HEK293T (cell line): ENCODE measurements around the gene SLN.

Source experiments
- ARNT ChIP-seq: fragments of 450-650 bp; IDR thresholded peaks from 2 replicates; pipeline ENCODE4 v1.6.1; 2017; ENCODE audit warnings: mild to moderate bottlenecking
- BHLHE40 ChIP-seq: fragments of 450-650 bp; IDR thresholded peaks from 2 replicates; pipeline ENCODE4 v1.6.1; 2016; ENCODE audit warnings: mild to moderate bottlenecking, moderate library complexity, borderline replicate concordance
- CTBP1 ChIP-seq: fragments of 450-650 bp; IDR thresholded peaks from 2 replicates; pipeline ENCODE4 v1.6.1; 2016; ENCODE audit warnings: borderline replicate concordance
- FOXA1 ChIP-seq: fragments of 450-650 bp; IDR thresholded peaks from 2 replicates; pipeline ENCODE4 v1.6.1; 2016; ENCODE audit warnings: mild to moderate bottlenecking
- FOXM1 ChIP-seq: fragments of 450-650 bp; IDR thresholded peaks from 2 replicates; pipeline ENCODE4 v1.6.1; 2017; ENCODE audit warnings: mild to moderate bottlenecking, borderline replicate concordance
- HDGF ChIP-seq: fragments of 450-650 bp; IDR thresholded peaks from 2 replicates; pipeline ENCODE4 v1.6.1; 2017; ENCODE audit warnings: antibody characterized with exemption, borderline replicate concordance
- L3MBTL2 ChIP-seq: fragments of 450-650 bp; conservative IDR thresholded peaks from 2 replicates; pipeline ENCODE4 v1.6.1; 2016; ENCODE audit warnings: mild to moderate bottlenecking
- LEF1 ChIP-seq: fragments of 450-650 bp; IDR thresholded peaks from 2 replicates; pipeline ENCODE4 v1.6.1; 2017; ENCODE audit warnings: mild to moderate bottlenecking, borderline replicate concordance
- NFRKB ChIP-seq: fragments of 450-650 bp; IDR thresholded peaks from 2 replicates; pipeline ENCODE4 v1.6.1; 2016; ENCODE audit warnings: mild to moderate bottlenecking, moderate library complexity
- SP1 ChIP-seq: fragments of 450-650 bp; IDR thresholded peaks from 2 replicates; pipeline ENCODE4 v1.6.1; 2017
- SUZ12 ChIP-seq: fragments of 450-650 bp; IDR thresholded peaks from 2 replicates; pipeline ENCODE4 v1.6.1; 2016; ENCODE audit warnings: mild to moderate bottlenecking
- ZNF384 ChIP-seq: fragments of 450-650 bp; IDR thresholded peaks from 2 replicates; pipeline ENCODE4 v1.6.1; 2016
- TF ChIP-seq, protein P1 (sequence below): fragments of 450-650 bp; IDR thresholded peaks from 2 replicates; pipeline ENCODE4 v1.6.1; 2016

DNA sequence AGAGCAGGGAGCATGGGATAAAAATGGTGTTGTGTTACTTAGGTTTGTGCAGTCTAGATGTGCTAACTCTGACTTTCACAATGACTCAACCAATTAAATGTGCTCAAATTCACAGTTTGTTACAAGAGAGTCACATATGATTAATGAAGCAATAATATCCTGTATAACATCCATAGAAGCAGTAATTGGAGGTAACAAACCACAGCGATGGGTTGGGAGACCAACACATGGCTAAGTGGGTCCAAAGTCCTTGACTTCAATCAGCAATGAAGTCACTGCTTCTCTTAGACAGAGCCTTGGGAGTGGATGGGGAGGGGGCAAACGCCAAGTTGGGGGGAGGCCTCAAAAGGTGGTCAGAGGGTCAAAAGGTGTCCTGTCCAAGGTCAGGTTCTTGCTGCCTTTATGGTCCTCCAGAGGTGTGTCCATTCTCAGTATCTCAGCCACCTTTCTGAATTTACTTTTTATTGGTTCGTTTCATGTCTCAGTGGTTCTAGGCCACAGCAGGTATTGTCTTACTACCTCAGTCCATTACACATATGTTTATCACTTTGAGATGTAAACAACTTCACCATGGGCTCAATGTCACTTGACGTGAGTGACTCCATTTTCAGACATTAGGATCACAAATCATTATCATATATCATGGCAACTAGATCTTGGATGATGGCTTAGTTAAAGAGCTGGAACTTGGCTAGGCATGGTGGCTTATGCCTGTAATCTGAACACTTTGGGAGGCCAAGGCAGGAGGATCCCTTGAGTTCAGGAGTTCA, 32.4 kb downstream of the SLN start:
- TF ChIP-seq ZNF384 (no peak), FOXA1 (no peak), ARNT (no peak), CTBP1 (no peak), NFRKB (no peak), L3MBTL2 (no peak), BHLHE40 (no peak), SUZ12 (no peak), FOXM1 (no peak), HDGF (no peak), SP1 (no peak), LEF1 (no peak)
- TF ChIP-seq, protein P1, sequence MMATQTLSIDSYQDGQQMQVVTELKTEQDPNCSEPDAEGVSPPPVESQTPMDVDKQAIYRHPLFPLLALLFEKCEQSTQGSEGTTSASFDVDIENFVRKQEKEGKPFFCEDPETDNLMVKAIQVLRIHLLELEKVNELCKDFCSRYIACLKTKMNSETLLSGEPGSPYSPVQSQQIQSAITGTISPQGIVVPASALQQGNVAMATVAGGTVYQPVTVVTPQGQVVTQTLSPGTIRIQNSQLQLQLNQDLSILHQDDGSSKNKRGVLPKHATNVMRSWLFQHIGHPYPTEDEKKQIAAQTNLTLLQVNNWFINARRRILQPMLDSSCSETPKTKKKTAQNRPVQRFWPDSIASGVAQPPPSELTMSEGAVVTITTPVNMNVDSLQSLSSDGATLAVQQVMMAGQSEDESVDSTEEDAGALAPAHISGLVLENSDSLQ = no peak
